Posterior cingulate gyrus (tissue), 11 donors: ENCODE data around the gene GALK1.
A peak's percentile ranks its signal among the peaks of the same experiment; 100 is the strongest.

Experiments used
- DNase-seq, 10 donors: peaks; one replicate each; pipeline versions ENCODE4 v3.0.0 to v3.0.0-alpha.2; 2020 to 2021; ENCODE audit warnings: mixed read lengths in 3 of 10
- intact Hi-C: fragments of 100-400 bp; cut with DNase I; formaldehyde crosslinking; loops from one replicate; pipeline ENCODE4 v1.15.1; 2023

GALK1 gene

DNA sequence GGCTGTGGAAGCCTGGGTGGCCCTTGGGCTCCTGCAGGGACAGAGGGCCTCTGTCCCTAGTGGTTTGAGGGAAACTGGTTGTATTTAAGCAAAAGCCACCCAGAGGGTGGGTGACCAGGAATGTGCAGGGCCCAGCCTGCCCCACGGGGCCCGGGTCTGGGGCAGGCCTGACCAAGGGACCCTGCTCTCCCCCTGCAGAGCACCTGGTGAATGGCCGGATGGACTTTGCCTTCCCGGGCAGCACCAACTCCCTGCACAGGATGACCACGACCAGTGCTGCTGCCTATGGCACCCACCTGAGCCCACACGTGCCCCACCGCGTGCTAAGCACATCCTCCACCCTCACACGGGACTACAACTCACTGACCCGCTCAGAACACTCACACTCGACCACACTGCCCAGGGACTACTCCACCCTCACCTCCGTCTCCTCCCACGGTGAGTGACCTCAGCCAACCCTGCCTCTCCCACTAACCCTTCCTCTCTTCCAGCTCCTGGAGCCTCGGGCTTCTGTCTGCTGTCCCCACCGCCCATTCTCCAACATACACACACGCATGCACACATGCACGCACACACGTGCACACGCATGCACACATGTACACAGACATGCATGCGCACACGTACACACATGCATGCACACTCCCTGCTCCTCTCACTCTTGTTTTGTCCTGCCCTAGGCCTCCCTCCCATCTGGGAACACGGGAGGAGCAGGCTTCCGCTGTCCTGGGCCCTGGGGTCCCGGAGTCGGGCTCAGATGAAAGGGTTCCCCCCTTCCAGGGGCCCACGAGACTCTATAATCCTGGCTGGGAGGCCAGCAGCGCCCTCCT is 10.4 kb downstream of the GALK1 start:
- no peak for DNase-seq
- intact Hi-C loops = no loop called here

DNA sequence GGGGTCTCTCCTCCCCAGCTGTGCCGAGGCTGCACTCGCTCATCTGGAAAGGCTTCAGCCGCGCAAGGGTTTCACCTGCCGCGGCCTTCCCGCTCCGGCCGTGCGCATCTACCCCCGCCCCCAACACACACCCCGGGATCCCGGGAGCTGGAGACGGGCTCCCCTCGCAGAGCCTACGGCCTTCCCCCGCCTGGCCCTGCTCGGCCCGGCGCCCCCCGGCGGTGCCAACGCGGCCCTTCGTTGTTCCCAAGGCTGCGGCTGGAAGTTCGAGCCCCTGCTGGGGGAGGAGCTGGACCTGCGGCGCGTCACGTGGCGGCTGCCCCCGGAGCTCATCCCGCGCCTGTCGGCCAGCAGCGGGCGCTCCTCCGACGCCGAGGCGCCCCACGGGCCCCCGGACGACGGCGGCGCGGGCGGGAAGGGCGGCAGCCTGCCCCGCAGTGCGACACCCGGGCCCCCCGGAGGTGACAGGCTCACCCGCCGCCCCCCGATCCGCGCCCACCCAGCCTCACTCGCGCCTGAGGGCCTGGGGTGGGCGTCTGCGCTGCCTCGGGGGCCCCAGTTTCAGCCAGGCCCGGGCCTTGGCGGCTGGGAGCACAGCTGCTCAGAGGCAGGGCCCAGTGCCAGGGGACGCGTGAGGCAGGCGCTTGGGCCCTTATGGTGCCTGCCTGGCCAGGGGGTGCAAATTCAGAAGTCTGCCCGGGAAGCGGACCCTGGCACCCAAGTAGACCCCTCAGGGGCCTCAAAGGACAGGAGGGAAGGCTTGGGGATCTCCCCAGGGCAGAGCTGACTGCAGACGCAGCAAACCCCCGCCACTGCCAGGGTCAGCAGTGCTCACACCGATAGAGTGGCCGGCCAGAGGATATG is 11.2 kb downstream of the GALK1 start:
- intact Hi-C loops = no loop called here
- DNase-seq = peak; percentile 45 to 96 (median 70)

DNA sequence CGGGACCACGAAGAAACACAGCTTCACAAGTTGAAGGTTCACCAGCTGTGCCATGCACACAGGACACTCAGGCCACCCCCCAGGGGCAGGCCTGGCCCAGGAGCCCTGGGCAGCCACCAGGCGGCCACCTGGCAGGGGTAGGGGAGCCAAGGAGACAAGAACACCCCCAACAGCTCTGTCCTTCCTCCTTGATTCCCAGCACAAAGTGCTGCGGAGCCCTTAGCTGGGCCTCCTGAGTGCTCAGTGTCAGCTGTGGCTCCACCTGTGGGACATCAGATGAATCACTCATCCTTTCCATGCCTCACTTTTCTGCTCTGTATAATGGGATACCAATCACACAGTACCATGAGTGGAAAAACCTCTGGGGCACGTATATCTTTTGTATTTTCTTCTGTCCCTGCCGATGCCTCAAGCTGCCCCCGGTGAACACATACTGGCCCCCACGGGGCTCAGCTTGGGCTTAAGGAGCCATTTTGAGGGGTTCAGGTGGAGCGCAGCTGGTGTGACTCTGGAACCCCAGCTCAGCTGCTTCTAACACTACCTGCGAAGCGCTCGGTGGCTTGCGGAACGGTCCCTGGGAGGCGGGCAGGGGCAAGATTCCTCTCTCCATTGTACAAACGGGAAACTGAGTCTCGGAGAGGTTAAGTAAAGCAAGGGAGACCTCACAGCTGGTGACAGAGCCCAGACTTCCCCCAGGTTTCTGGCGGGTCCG is 12.0 kb downstream of the GALK1 start:
- no peak for DNase-seq
- intact Hi-C loops = no loop called here

DNA sequence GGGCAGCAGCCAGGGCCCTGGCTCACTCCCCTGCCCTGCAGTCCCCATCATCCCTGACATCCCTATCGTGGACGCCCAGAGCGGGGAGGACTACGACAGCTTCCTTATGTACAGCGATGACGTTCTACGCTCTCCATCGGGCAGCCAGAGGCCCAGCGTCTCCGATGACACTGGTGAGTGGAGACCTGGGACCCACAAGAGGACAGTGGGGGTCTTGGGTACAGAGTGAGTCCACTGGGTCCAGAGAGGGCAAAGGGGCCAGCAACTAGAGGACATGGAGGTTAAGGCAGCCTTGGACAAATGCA is 12.6 kb downstream of the GALK1 start:
- no peak for DNase-seq
- intact Hi-C loops = no loop called here

DNA sequence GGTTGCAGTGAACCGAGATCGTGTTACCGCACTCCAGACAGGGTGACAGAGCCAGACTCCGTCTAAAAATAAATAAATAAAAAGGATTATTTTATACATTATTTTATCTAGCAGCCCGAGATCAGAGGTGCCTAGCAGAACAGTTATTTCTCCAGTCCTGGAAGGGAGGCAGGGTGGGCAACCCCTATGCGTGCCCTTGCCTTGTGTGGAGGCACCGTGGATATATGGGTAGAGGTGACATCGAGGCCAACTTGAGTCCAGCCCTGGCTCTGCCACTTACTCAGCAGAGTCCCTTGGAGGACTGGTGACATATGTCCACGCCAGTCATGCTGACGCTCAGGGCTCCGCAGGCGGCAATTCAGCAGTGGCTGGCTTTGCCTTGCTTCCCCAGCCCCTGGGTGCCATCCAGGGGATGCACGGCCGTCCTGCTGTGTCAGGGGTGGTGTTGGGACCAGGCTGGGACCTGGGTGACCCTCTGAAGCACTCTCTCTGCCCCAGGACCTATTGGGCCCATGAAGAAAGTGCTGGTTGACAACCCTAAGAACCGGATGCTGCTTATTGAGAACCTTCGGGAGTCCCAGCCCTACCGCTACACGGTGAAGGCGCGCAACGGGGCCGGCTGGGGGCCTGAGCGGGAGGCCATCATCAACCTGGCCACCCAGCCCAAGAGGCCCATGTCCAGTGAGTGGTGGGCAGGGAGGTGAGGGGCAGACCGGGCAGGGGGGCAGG is 13.2 kb downstream of the GALK1 start:
- intact Hi-C loops = no loop called here
- no peak for DNase-seq

DNA sequence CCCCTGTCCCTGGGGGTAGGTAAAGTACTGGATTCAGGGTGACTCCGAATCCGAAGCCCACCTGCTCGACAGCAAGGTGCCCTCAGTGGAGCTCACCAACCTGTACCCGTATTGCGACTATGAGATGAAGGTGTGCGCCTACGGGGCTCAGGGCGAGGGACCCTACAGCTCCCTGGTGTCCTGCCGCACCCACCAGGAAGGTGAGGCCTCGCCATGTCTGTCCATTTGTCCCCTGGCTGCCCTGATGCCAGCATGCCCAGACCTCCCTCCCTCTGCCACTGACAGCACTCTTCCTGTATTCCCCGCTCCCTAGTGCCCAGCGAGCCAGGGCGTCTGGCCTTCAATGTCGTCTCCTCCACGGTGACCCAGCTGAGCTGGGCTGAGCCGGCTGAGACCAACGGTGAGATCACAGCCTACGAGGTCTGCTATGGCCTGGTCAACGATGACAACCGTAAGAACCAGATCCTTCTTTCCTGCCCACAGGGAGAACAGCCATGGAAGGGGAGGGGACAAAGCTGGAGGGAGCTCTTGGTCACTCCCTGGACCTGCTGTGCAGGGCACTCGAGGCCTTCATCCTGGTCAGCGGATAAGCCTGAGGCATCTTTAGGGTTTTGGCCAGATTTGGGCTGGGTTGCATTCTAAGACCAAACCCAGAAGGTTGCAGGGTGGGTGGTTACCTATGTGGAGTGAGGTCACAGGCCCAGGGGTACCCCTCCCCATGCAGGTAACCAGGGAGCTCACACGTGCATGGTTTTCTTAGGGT is 14.2 kb downstream of the GALK1 start:
- no peak for DNase-seq
- intact Hi-C loops = no loop called here

DNA sequence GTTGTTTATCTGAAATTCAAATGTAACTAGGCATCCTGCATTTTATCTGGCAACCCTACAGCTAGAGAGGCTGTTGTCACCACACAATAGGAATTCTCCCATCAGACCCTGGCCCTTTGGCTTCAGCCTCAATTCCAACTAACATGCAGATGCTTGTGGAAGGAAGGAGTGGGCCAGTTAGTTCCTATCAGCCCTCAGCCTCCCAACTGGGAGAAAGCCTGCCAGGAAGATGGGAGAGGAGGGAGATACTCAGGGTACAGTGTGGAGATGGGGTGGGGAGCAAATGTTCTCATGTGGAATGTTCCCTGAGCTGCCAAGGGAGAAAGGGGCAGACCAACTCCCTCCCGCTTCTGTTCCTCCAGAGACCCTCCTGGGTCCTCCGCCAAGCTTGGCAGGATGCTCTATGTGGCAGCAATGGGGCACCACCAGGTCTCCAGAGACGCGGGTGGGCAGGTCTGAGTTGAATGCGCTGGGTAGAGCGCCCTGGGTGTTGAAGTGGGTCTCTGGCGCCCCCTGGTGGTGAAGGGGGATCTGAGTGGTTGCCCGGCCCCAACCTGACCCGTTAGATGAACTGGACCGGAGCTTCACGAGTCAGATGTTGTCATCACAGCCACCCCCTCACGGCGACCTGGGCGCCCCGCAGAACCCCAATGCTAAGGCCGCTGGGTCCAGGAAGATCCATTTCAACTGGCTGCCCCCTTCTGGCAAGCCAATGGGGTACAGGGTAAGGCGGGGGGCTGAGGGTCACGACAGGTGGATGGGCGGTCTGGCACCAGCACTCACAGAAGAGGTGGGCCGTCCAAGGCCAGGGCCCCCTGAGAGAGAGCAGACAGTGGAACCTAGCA is 15.2 kb downstream of the GALK1 start:
- intact Hi-C loops = loop anchor here (1.0 kb wide), 1 partner anchor 116 kb away; the partner anchor contains the start of gene SMIM5
- DNase-seq = peak; percentile 76 to 98 (median 91)

DNA sequence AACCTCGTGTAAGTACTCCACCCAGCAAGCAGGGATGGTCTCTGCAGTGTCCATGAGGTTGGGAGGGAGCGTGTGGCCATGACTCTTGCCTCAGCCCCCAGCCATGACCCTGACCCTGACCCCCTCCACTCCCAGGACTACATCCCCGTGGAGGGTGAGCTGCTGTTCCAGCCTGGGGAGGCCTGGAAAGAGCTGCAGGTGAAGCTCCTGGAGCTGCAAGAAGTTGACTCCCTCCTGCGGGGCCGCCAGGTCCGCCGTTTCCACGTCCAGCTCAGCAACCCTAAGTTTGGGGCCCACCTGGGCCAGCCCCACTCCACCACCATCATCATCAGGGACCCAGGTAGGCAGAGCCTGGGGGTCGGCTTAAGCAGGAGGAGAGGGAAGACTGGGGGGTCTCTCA is 16.3 kb downstream of the GALK1 start:
- no peak for DNase-seq
- intact Hi-C loops = loop anchor here (1.0 kb wide), 2 partner anchors 73 to 115 kb away; partner anchors contain the start of gene SMIM5

DNA sequence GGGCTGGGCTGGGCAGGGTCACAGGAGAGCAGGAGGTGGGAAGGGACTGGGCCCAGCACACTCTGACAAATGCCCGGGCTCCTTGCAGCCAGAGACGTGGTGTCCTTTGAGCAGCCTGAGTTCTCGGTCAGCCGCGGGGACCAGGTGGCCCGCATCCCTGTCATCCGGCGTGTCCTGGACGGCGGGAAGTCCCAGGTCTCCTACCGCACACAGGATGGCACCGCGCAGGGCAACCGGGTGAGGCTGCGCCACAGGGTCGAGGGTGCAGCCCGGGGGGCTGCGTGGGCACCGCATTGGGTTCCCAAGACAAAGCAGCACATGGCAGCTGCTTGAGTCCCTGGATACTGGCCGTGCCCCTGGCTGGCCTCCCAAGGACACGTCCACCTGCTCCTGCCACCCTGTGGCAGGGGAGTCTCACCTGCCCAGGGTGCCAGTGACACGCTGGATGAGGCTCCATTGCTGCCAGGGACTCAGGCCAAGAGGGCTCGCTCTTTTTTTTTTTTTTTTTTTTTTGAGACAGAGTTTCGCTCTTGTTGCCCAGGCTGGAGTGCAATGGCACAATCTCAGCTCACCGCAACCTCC is 21.3 kb downstream of the GALK1 start:
- intact Hi-C loops = no loop called here
- DNase-seq = no peak

DNA sequence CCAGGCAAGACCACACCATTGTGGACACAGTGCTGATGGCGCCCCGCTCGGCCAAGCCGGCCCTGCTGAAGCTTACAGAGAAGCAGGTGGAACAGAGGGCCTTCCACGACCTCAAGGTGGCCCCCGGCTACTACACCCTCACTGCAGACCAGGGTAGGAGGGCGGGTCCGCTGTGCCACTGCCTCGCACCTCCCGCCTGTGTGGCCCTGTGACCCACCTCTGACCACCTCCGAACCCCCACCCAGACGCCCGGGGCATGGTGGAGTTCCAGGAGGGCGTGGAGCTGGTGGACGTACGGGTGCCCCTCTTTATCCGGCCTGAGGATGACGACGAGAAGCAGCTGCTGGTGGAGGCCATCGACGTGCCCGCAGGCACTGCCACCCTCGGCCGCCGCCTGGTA is 22.7 kb downstream of the GALK1 start:
- intact Hi-C loops = no loop called here
- DNase-seq = no peak

DNA sequence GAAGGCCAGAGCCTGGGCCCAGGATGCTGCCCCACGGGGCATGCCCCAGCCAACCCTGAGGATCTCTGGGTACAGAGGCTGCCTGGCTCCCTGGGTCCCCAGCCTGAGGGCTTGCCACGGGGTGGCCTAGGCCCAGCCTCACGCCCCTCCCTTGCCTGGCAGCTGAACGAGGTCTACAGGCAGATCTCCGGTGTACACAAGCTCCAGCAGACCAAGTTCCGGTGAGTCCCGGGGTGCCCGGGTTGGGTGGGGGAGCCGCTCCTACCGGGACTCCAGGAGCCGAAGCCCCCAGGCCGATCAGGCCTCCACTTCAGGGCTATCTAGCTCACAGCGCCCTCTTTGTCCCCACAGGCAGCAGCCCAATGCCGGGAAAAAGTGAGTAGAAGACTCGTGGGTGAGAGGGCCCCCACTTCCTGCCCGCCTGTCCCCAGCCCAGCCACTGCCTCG is 24.3 kb downstream of the GALK1 start:
- intact Hi-C loops = no loop called here
- DNase-seq = peak in 1 of 10 donors; percentile 61

DNA sequence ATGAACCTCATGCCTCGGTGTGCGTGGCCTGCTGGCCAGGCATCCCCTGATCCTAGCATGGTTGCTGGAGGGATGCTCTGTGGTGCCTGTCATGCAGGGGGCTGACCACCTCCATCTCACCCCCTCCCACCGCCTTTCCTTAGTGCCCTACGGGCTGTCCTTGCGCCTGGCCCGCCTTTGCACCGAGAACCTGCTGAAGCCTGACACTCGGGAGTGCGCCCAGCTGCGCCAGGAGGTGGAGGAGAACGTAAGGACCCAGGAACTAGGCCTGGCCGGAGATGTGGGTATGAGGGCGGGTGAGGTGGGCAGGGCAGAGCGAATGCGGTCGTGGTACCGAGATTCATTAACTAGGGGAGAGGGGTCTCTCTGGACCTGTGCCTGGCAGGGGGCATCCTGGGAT is 24.8 kb downstream of the GALK1 start:
- DNase-seq = no peak
- intact Hi-C loops = no loop called here

DNA sequence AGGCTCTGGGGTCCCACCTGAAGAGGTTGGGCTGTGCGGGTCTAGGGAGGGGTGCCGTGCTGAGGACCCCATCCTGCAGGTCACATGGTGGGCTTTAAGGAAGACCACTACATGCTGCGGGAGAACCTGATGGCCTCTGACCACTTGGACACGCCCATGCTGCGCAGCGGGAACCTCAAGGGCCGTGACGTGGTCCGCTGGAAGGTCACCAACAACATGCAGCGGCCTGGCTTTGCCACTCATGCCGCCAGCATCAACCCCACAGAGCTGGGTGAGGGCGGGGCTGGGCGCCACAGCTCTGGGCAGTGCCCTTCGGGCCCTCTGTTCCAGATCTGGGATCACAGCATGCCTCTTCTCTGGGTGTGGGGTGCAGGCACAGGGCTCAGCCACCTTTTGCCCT is 25.2 kb downstream of the GALK1 start:
- intact Hi-C loops = no loop called here
- peak in 1 of 10 donors; percentile 72 for DNase-seq

DNA sequence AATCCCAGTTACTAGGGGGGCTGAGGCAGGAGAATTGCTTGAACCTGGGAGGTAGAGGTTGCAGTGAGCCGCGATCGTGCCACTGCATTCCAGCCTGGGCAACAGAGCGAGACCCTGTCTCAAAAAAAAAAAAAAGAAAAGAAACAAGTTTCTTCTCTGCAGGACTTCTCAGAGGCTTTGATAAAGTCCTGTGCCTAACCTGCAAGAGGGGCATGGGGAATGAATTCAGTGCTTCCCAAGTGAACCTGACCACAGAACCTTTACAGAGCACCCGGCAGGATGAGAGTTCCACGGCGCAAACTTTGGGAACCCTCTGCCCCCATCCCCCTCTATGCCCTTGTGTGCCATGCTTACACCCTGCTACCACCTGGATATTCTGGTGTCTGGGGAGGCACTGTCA is 25.8 kb downstream of the GALK1 start:
- intact Hi-C loops = no loop called here
- no peak for DNase-seq

DNA sequence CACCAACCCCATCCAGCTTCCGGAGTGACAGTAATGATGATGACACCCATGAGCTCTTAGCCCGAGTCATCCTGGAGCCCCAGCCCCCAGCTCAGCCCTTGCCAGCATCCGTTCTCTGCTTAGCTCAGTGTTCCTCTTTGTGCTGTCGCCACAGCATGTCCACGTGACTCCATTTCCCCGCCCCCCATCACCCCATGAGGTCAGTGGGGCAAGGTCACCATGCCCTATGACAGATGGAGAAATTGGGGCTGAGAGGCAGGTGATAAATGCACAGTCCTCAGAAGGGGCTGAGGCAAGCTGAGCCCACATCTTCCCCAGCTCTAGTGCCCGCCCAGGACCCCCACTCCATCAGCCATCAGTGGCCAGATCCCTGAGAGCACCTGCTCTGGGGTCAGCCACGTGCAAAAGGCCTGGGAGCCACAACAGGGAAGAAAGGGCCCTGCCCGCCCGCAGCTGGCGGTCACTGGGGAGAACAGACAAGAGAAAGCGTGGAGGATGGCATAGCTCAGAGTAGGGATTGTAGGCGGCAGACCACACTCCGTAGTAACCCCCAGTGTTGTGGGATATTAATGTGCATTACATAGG is 26.7 kb downstream of the GALK1 start:
- DNase-seq = peak in 5 of 10 donors; percentile 25 to 94 (median 71)
- intact Hi-C loops = no loop called here

DNA sequence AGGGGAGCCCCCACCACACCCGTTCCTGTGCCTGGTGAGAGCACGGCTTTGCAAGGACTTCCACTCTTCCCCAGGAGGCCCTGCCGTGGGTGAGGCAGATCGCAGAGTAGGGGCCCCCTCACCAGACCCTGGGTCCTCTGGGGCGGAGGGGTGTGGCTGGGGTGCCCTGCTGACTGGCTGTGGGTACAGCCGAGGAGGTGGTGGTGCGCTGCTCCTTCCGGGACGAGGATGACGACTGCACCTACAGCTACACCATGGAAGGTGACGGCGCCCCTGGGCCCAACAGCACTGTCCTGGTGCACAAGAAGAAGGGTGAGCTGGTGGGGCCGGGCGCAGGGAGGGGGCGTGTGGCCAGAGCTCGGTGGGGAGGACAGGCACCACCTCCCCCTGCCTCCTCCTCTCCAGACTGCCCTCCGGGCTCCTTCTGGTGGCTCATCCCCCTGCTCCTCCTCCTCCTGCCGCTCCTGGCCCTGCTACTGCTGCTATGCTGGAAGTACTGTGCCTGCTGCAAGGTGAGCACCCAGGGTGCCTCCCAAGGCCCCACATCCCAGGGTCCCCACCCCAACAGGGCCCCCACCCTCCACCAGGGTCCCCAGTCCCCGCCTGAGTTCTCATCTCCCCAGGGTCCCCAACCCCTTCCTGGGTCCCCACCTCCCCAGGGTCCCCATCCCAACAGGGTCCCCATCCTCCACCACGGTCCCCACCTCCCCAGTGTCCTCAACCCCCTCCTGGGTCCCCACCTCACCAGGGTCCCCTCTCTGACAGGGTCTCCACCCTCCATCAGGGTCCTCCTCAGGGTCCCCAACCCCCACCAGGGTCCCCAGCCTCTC is 27.6 kb downstream of the GALK1 start:
- intact Hi-C loops = no loop called here

More for the DNA sequence above, 27.6 kb downstream of the GALK1 start:
- DNase-seq = peak in 2 of 10 donors; percentile 8 to 80
